Colonic mucosa (tissue), 4 donors: ENCODE results near the gene REEP2. TPM values are rescaled to one million over a fixed set of nuclear protein-coding genes. Genes with fewer than 3 reads are reported as not detected.

Source experiments
- DNase-seq: peaks from one replicate; pipeline ENCODE4 v3.0.0-alpha.2; 2020
- H3K27ac ChIP-seq: fragments of 200-600 bp; one replicate; pipeline ENCODE4 v1.8.0; 2021
- H3K27me3 ChIP-seq: fragments of 200-600 bp; one replicate; pipeline ENCODE4 v1.8.0; 2021
- H3K36me3 ChIP-seq: fragments of 200-600 bp; one replicate; pipeline ENCODE4 v1.8.0; 2021
- H3K4me1 ChIP-seq: fragments of 200-600 bp; one replicate; pipeline ENCODE4 v1.8.0; 2021; ENCODE audit warnings: mild to moderate bottlenecking
- H3K4me3 ChIP-seq: fragments of 200-600 bp; one replicate; pipeline ENCODE4 v1.8.0; 2021
- H3K9ac ChIP-seq, 2 donors: one replicate each; pipeline ENCODE4 v1.7.0; 2013; ENCODE audit warnings: control low read depth in 2 of 2, low read depth in 2 of 2, low read length in 2 of 2
- H3K9me3 ChIP-seq: fragments of 200-600 bp; one replicate; pipeline ENCODE4 v1.8.0; 2021
- CTCF ChIP-seq: fragments of 200-600 bp; IDR thresholded peaks from one replicate; pipeline ENCODE4 v1.8.0; 2022; ENCODE audit warnings: antibody characterized with exemption, mild to moderate bottlenecking
- intact Hi-C: fragments of 100-400 bp; cut with DNase I; formaldehyde crosslinking; loops from one replicate; pipeline ENCODE4 v1.14.1; 2022
- total RNA-seq, 2 donors: library from RNA; stranded (reverse); fragmentation: NEBNext Ultra II Directional in 1 of 2; extraction: Animal tissue kit (Norgen Biotek cat#: 25700) in 1 of 2; gene quantifications; one replicate each; pipeline ENCODE4 v1.2.1, GENCODE V29; 2021
- donor health status: healthy.
- donor health status: DM: no; HTN: no; CAD: no.
- donor health status: DM: no; HTN: no; CAD: no.

The REEP2 gene
- total RNA-seq, 2 donors from 2014 or later = 0.42 to 3.2 TPM

- no peak for TF ChIP-seq CTCF
- H3K36me3 ChIP-seq = no peaks in the 10 kb centered on the region
- DNase-seq = no peak
- no peaks in the 10 kb centered on the region for H3K9me3 ChIP-seq
- H3K9ac ChIP-seq = peak overlapping the region; percentile 32 to 40
- H3K4me1 ChIP-seq = no peaks in the 10 kb centered on the region
- no peak overlapping the region for H3K27ac ChIP-seq
- peak overlapping the region; percentile 53 for H3K4me3 ChIP-seq
- H3K27me3 ChIP-seq = peaks cover 17% of the 10 kb centered on the region
- intact Hi-C loops = loop anchor here (5.0 kb wide), 1 partner anchor 34 kb away; no protein-coding TSS in a partner anchor
Measured at GRCh38 chr5:138491284-138491648, 52.4 kb downstream of the REEP2 start.

GRCh38 chr5:138491669-138492559 lies 53.1 kb downstream of the REEP2 start:
- intact Hi-C loops = loop anchor here (5.0 kb wide), 1 partner anchor 35 kb away; no protein-coding TSS in a partner anchor
- H3K36me3 ChIP-seq = no peaks in the 10 kb centered on the region
- peak overlapping the region; percentile 53 for H3K4me3 ChIP-seq
- H3K4me1 ChIP-seq = no peaks in the 10 kb centered on the region
- no peak for TF ChIP-seq CTCF
- H3K27me3 ChIP-seq = peaks cover 17% of the 10 kb centered on the region
- H3K9ac ChIP-seq = peak overlapping the region; percentile 63 to 79
- no peak overlapping the region for H3K27ac ChIP-seq
- peak; percentile 89 for DNase-seq
- H3K9me3 ChIP-seq = no peaks in the 10 kb centered on the region

- no peaks in the 10 kb centered on the region for H3K36me3 ChIP-seq
- peak overlapping the region; percentile 63 to 79 for H3K9ac ChIP-seq
- H3K4me1 ChIP-seq = no peaks in the 10 kb centered on the region
- peak overlapping the region; percentile 53 for H3K4me3 ChIP-seq
- H3K9me3 ChIP-seq = no peaks in the 10 kb centered on the region
- H3K27me3 ChIP-seq = peaks cover 17% of the 10 kb centered on the region
- TF ChIP-seq CTCF = no peak
- H3K27ac ChIP-seq = no peak overlapping the region
- intact Hi-C loops = loop anchor here (5.0 kb wide), 1 partner anchor 35 kb away; no protein-coding TSS in a partner anchor
- no peak for DNase-seq
Measured at GRCh38 chr5:138492560-138493045, 53.7 kb downstream of the REEP2 start.

GRCh38 chr5:138495351-138495750 lies 56.5 kb downstream of the REEP2 start:
- Histone ChIP-seq H3K27me3 (peaks cover 3% of the 10 kb centered on the region), H3K36me3 (no peaks in the 10 kb centered on the region), H3K9ac (no peak overlapping the region), H3K9me3 (no peaks in the 10 kb centered on the region), H3K27ac (no peak overlapping the region), H3K4me1 (no peaks in the 10 kb centered on the region), H3K4me3 (no peak overlapping the region)
- no peak for DNase-seq
- intact Hi-C loops = no loop called here
- TF ChIP-seq CTCF = no peak

Other genes with a start within 250 kb of the REEP2 start
- 10 to 100 TPM; 23.5 to 27.3 TPM for gene CDC23, start 225.7 kb upstream of the REEP2 start, total RNA-seq
- gene GFRA3, start 164.4 kb upstream of the REEP2 start, total RNA-seq = 1 to 10 TPM in 1 of 2 donors, under 1 TPM in 1; 0.72 to 1.8 TPM
- 10 to 100 TPM in 1 of 2 donors, 1 to 10 TPM in 1; 4.3 to 10.2 TPM for gene CDC25C, start 107.3 kb upstream of the REEP2 start, total RNA-seq
- 10 to 100 TPM; 14.8 to 18.6 TPM for gene FAM53C, start 100.8 kb upstream of the REEP2 start, total RNA-seq
- gene KDM3B, start 86.4 kb upstream of the REEP2 start, total RNA-seq = 10 to 100 TPM; 62.3 to 77.5 TPM
- 10 to 100 TPM in 1 of 2 donors, 1 to 10 TPM in 1; 6.7 to 73.9 TPM for gene EGR1, start 26.4 kb downstream of the REEP2 start, total RNA-seq
- 10 to 100 TPM; 81.5 to 96.2 TPM for gene ETF1, start 104.2 kb downstream of the REEP2 start, total RNA-seq
- gene HSPA9, start 136.3 kb downstream of the REEP2 start, total RNA-seq = 100 to 1,000 TPM; 196 to 289 TPM